H9 (cell line): Measurements from ENCODE around the gene NTRK3. TPM values are rescaled to one million over a fixed set of nuclear protein-coding genes. Genes with fewer than 3 reads are reported as not detected.

Source experiments
- DNase-seq: peaks from one replicate; pipeline ENCODE4 v3.0.0-alpha.2; 2017
- H2AFZ ChIP-seq: one replicate; pipeline ENCODE4 v1.6.1; 2013; ENCODE audit warnings: mild to moderate bottlenecking, low read length, control low read depth, moderate library complexity
- H2AK5ac ChIP-seq: 2 replicates; pipeline ENCODE4 v1.6.1; 2013; ENCODE audit warnings: low read length, control low read depth, mixed read lengths; ENCODE audit not compliant: insufficient read length
- H2BK120ac ChIP-seq: one replicate; pipeline ENCODE4 v1.6.1; 2013; ENCODE audit warnings: low read depth, mild to moderate bottlenecking, low read length, control low read depth, inconsistent platforms; ENCODE audit not compliant: poor library complexity, severe bottlenecking
- H2BK12ac ChIP-seq: 2 replicates; pipeline ENCODE4 v1.6.1; 2013; ENCODE audit warnings: low read length, control low read depth, mixed read lengths, low read depth; ENCODE audit not compliant: insufficient read length
- H2BK15ac ChIP-seq: 2 replicates; pipeline ENCODE4 v1.6.1; 2013; ENCODE audit warnings: low read depth, low read length, control low read depth
- H2BK20ac ChIP-seq: one replicate; pipeline ENCODE4 v1.6.1; 2013; ENCODE audit warnings: low read depth, mild to moderate bottlenecking, low read length, control low read depth, inconsistent platforms; ENCODE audit not compliant: poor library complexity, severe bottlenecking
- H2BK5ac ChIP-seq: 2 replicates; pipeline ENCODE4 v1.6.1; 2013; ENCODE audit warnings: low read length, control low read depth, mixed read lengths; ENCODE audit not compliant: insufficient read length
- H3K14ac ChIP-seq: 2 replicates; pipeline ENCODE4 v1.6.1; 2013; ENCODE audit warnings: low read length, control low read depth; ENCODE audit not compliant: insufficient read depth
- H3K18ac ChIP-seq: 2 replicates; pipeline ENCODE4 v1.6.1; 2013; ENCODE audit warnings: low read depth, mild to moderate bottlenecking, mixed read lengths, low read length, control low read depth; ENCODE audit not compliant: insufficient read length
- H3K23ac ChIP-seq: 2 replicates; pipeline ENCODE4 v1.6.1; 2013; ENCODE audit warnings: low read length, control low read depth, mixed read lengths, low read depth; ENCODE audit not compliant: insufficient read length
- H3K23me2 ChIP-seq: 2 replicates; pipeline ENCODE4 v1.6.1; 2013; ENCODE audit warnings: low read depth, mild to moderate bottlenecking, mixed read lengths, low read length, control low read depth; ENCODE audit not compliant: insufficient read length, poor library complexity, severe bottlenecking
- H3K27ac ChIP-seq: 2 replicates; pipeline ENCODE4 v1.5.1; 2013; ENCODE audit warnings: low read length, control low read depth, mixed read lengths, low read depth; ENCODE audit not compliant: insufficient read length
- H3K27me3 ChIP-seq: 2 replicates; pipeline ENCODE4 v1.6.1; 2013; ENCODE audit warnings: low read length, control low read depth, inconsistent platforms; ENCODE audit not compliant: insufficient read depth
- H3K4ac ChIP-seq: 2 replicates; pipeline ENCODE4 v1.6.1; 2013; ENCODE audit warnings: low read depth, mild to moderate bottlenecking, control low read depth, inconsistent platforms, low read length, moderate library complexity
- H3K4me1 ChIP-seq: 2 replicates; pipeline ENCODE4 v1.6.1; 2013; ENCODE audit warnings: low read length, control low read depth, inconsistent platforms; ENCODE audit not compliant: insufficient read depth
- H3K4me2 ChIP-seq: 2 replicates; pipeline ENCODE4 v1.6.1; 2013; ENCODE audit warnings: low read length, control low read depth, mixed read lengths; ENCODE audit not compliant: insufficient read length, insufficient read depth
- H3K56ac ChIP-seq: 2 replicates; pipeline ENCODE4 v1.6.1; 2013; ENCODE audit warnings: low read depth, mild to moderate bottlenecking, mixed read lengths, low read length, control low read depth; ENCODE audit not compliant: insufficient read length
- H3K79me1 ChIP-seq: 2 replicates; pipeline ENCODE4 v1.6.1; 2013; ENCODE audit warnings: low read depth, mild to moderate bottlenecking, moderate library complexity, low read length, control low read depth, inconsistent platforms; ENCODE audit not compliant: insufficient read depth, poor library complexity, severe bottlenecking
- H3K79me2 ChIP-seq: 2 replicates; pipeline ENCODE4 v1.6.1; 2013; ENCODE audit warnings: low read length, control low read depth, inconsistent platforms; ENCODE audit not compliant: insufficient read depth
- H3K9ac ChIP-seq: 2 replicates; pipeline ENCODE4 v1.6.1; 2013; ENCODE audit warnings: low read length, control low read depth, mixed read lengths; ENCODE audit not compliant: insufficient read length; ENCODE audit errors: extremely low read depth
- H3K9me3 ChIP-seq: one replicate; pipeline ENCODE4 v1.6.1; 2013; ENCODE audit warnings: low read depth, low read length, inconsistent platforms; ENCODE audit not compliant: control insufficient read depth
- H3T11ph ChIP-seq: one replicate; pipeline ENCODE4 v1.6.1; 2013; ENCODE audit warnings: mild to moderate bottlenecking, low read length, control low read depth, inconsistent platforms
- H4K20me1 ChIP-seq: one replicate; pipeline ENCODE4 v1.6.1; 2013; ENCODE audit not compliant: control insufficient read depth, insufficient read length, insufficient read depth
- H4K5ac ChIP-seq: 2 replicates; pipeline ENCODE4 v1.6.1; 2013; ENCODE audit warnings: low read depth, mild to moderate bottlenecking, mixed read lengths, low read length, control low read depth; ENCODE audit not compliant: insufficient read length
- H4K8ac ChIP-seq: replicated peaks from 2 replicates; pipeline ENCODE4 v1.6.1; 2013; ENCODE audit warnings: low read length, control low read depth, mixed read lengths, low read depth; ENCODE audit not compliant: insufficient read length
- H4K91ac ChIP-seq: 2 replicates; pipeline ENCODE4 v1.6.1; 2013; ENCODE audit warnings: low read depth, mild to moderate bottlenecking, moderate library complexity, mixed read lengths, low read length, control low read depth; ENCODE audit not compliant: insufficient read length
- H3K27ac Mint-ChIP-seq, 3 experiments: 2 replicates in 2 of 3; 3 replicates in 1 of 3; pipeline ENCODE4 v1.8.0; 2020 to 2021; ENCODE audit warnings: mixed read lengths in 3 of 3, mild to moderate bottlenecking in 1 of 3, moderate library complexity in 1 of 3
- H3K27me3 Mint-ChIP-seq: 2 replicates; pipeline ENCODE4 v1.8.0; 2021; ENCODE audit warnings: low read depth, mild to moderate bottlenecking, moderate library complexity, mixed read lengths
- H3K36me3 Mint-ChIP-seq, 3 experiments: 2 replicates in 2 of 3; 3 replicates in 1 of 3; pipeline ENCODE4 v1.8.0; 2020 to 2021; ENCODE audit warnings: low read depth in 3 of 3, mixed read lengths in 3 of 3; ENCODE audit not compliant: insufficient read depth in 1 of 3
- H3K4me1 Mint-ChIP-seq, 2 experiments: 2 replicates each; pipeline ENCODE4 v1.8.0; 2020; ENCODE audit warnings: mixed read lengths in 2 of 2
- H3K4me3 Mint-ChIP-seq, 2 experiments: 2 replicates in 1 of 2; 3 replicates in 1 of 2; pipeline ENCODE4 v1.8.0; 2020 to 2021; ENCODE audit warnings: mild to moderate bottlenecking in 2 of 2, mixed read lengths in 2 of 2, moderate library complexity in 1 of 2
- H3K9me3 Mint-ChIP-seq, 2 experiments: 2 replicates in 1 of 2; 3 replicates in 1 of 2; pipeline ENCODE4 v1.8.0; 2020; ENCODE audit warnings: mild to moderate bottlenecking in 2 of 2, mixed read lengths in 2 of 2, moderate library complexity in 1 of 2
- CTCF ChIP-seq: fragments of 200-600 bp; sonication (generic); conservative IDR thresholded peaks from 3 replicates; pipeline ENCODE4 v1.8.0; 2021; ENCODE audit warnings: antibody characterized with exemption, mild to moderate bottlenecking
- WGBS: extraction: QIAGEN DNeasy Blood & Tissue Kit; methylation state at CpG from one replicate; pipeline ENCODE4 v1.1.7; 2013; ENCODE audit warnings: missing lambda C conversion rate, low lambda C conversion rate, mixed read lengths; ENCODE audit not compliant: insufficient read length; ENCODE audit errors: extremely low coverage; 5-methylcytosine and 5-hydroxymethylcytosine counted together
- total RNA-seq: library from RNA; stranded (reverse); gene quantifications from 2 replicates; pipeline ENCODE4 v1.2.1, GENCODE V29; 2021

The NTRK3 gene
- total RNA-seq, 1 experiment from 2014 or later, result 2.5 TPM

GRCh38 chr15:87901008-87901407 lies 355.5 kb downstream of the NTRK3 start:
- Histone ChIP-seq H2BK5ac (no peak overlapping the region), H4K8ac (no peak overlapping the region), H3K23ac (no peak overlapping the region), H4K91ac (no peak overlapping the region), H2AK5ac (no peak overlapping the region), H3K4me2 (no peak overlapping the region), H2AFZ (no peak overlapping the region), H3K56ac (no peak overlapping the region), H3K79me1 (no peaks in the 10 kb centered on the region), H3K14ac (no peak overlapping the region), H3K18ac (no peak overlapping the region), H3K23me2 (no peaks in the 10 kb centered on the region), H2BK20ac (no peak overlapping the region), H3K79me2 (no peaks in the 10 kb centered on the region), H2BK120ac (no peak overlapping the region), H3K9me3 (no peaks in the 10 kb centered on the region), H3K4ac (no peak overlapping the region), H3K9ac (no peak overlapping the region), H3K27me3 (no peaks in the 10 kb centered on the region), H4K20me1 (no peaks in the 10 kb centered on the region), H3K27ac (no peak overlapping the region), H2BK15ac (no peak overlapping the region), H2BK12ac (no peak overlapping the region), H3K4me1 (no peaks in the 10 kb centered on the region), H3T11ph (no peak overlapping the region), H4K5ac (no peak overlapping the region)
- no peak for DNase-seq
- no peak overlapping the region for H3K4me3 Mint-ChIP-seq
- WGBS, result no CpG with 5 or more reads among the region's 1 CpG
- H3K27me3 Mint-ChIP-seq, result peaks cover 3% of the 10 kb centered on the region
- H3K4me1 Mint-ChIP-seq, result peaks cover 8 to 12% of the 10 kb centered on the region in 2 experiments; a peak in 2 of 4 replicates
- TF ChIP-seq CTCF, result no peak
- no peaks in the 10 kb centered on the region for H3K9me3 Mint-ChIP-seq
- no peaks in the 10 kb centered on the region for H3K36me3 Mint-ChIP-seq
- no peak overlapping the region for H3K27ac Mint-ChIP-seq
